ENCODE data around the gene MGA. TPM values are rescaled to one million over a fixed set of nuclear protein-coding genes. Genes with fewer than 3 reads are reported as not detected.

MGA gene
- total RNA-seq, 4 donors from 2014 or later = 54.8 to 156 (median 114) TPM

- no peak for DNase-seq
- TF ChIP-seq CTCF (IDR thresholded peaks at IDR 0.05) (no peak), POLR2A (IDR thresholded peaks at IDR 0.05) (no peak)
- intact Hi-C loops (cut with DNase I; ENCODE audit: low total_unique reads) = loop anchor here (5.0 kb wide), 1 partner anchor 39 kb away; no protein-coding TSS in a partner anchor
- Histone ChIP-seq H3K27ac (peak overlapping the region; percentile 87), H3K4me3 (peak overlapping the region in 1 of 2 donors; percentile 55), H3K36me3 (no peaks in the 10 kb centered on the region), H3K4me1 (peaks cover 6% of the 10 kb centered on the region in 2 donors), H3K9me3 (no peaks in the 10 kb centered on the region), H3K27me3 (no peaks in the 10 kb centered on the region)
Observed at GRCh38 chr15:41773332-41773728, 113.1 kb downstream of the MGA start.

- Histone ChIP-seq H3K27ac (peak overlapping the region; percentile 87), H3K4me3 (peak overlapping the region; percentile 55 to 71), H3K4me1 (peaks cover 6% of the 10 kb centered on the region in 2 donors), H3K9me3 (no peaks in the 10 kb centered on the region), H3K27me3 (no peaks in the 10 kb centered on the region), H3K36me3 (no peaks in the 10 kb centered on the region)
- no peak for TF ChIP-seq CTCF (IDR thresholded peaks at IDR 0.05)
- TF ChIP-seq POLR2A (IDR thresholded peaks at IDR 0.05) = no peak
- intact Hi-C loops (cut with DNase I; ENCODE audit: low total_unique reads) = loop anchor here (5.0 kb wide), 1 partner anchor 39 kb away; no protein-coding TSS in a partner anchor
- no peak for DNase-seq
Observed at GRCh38 chr15:41773729-41774061, 113.5 kb downstream of the MGA start.

GRCh38 chr15:41774062-41774881, 114.1 kb downstream of the MGA start, which contains the start of gene MAPKBP1:
Gene MAPKBP1, plus strand, starts transcription at chr15:41774484. Its CDS starts 792 bp downstream, at chr15:41775276.
- peaks cover 6% of the 10 kb centered on the region in 2 donors for H3K4me1 ChIP-seq
- TF ChIP-seq CTCF (IDR thresholded peaks at IDR 0.05) (peak; percentile 51 to 78 (median 73)), POLR2A (IDR thresholded peaks at IDR 0.05) (peak; percentile 72 to 77)

GRCh38 chr15:41774882-41775417, 114.7 kb downstream of the MGA start:
- no peak for TF ChIP-seq CTCF (IDR thresholded peaks at IDR 0.05)
- no peak for TF ChIP-seq POLR2A (IDR thresholded peaks at IDR 0.05)
- intact Hi-C loops (cut with DNase I; ENCODE audit: low total_unique reads) = loop anchor here (5.0 kb wide), 1 partner anchor 37 kb away; no protein-coding TSS in a partner anchor
- Histone ChIP-seq H3K27me3 (no peaks in the 10 kb centered on the region), H3K9me3 (no peaks in the 10 kb centered on the region), H3K36me3 (no peaks in the 10 kb centered on the region), H3K4me1 (peaks cover 6% of the 10 kb centered on the region in 2 donors), H3K27ac (peak overlapping the region; percentile 87), H3K4me3 (peak overlapping the region; percentile 55 to 71)
- DNase-seq = no peak

More at GRCh38 chr15:41774062-41774881, 114.1 kb downstream of the MGA start, which contains the start of gene MAPKBP1:
- Histone ChIP-seq H3K9me3 (no peaks in the 10 kb centered on the region), H3K27me3 (no peaks in the 10 kb centered on the region), H3K4me3 (peak within 1 kb of the TSS; percentile 55 to 71), H3K36me3 (no peaks in the 10 kb centered on the region), H3K27ac (peak within 1 kb of the TSS; percentile 87)
- intact Hi-C loops (cut with DNase I; ENCODE audit: low total_unique reads) = loop anchor here (5.0 kb wide), 1 partner anchor 38 kb away; no protein-coding TSS in a partner anchor
- peak; percentile 95 to 98 for DNase-seq

GRCh38 chr15:41775651-41776050, 115.4 kb downstream of the MGA start:
- DNase-seq = no peak
- intact Hi-C loops (cut with DNase I; ENCODE audit: low total_unique reads) = no loop called here
- H3K27me3 ChIP-seq = no peaks in the 10 kb centered on the region
- no peaks in the 10 kb centered on the region for H3K36me3 ChIP-seq
- peak overlapping the region; percentile 55 to 71 for H3K4me3 ChIP-seq
- TF ChIP-seq CTCF (IDR thresholded peaks at IDR 0.05) (no peak), POLR2A (IDR thresholded peaks at IDR 0.05) (no peak)
- H3K9me3 ChIP-seq = no peaks in the 10 kb centered on the region
- H3K27ac ChIP-seq = peak overlapping the region; percentile 87
- peaks cover 6% of the 10 kb centered on the region in 2 donors for H3K4me1 ChIP-seq
